GM18951 (cell line): Measurements from ENCODE around the gene TMEM233.

Experiments used
- POLR2A ChIP-seq: IDR thresholded peaks from 4 replicates; pipeline ENCODE4 v1.6.1; 2011; ENCODE audit warnings: mild to moderate bottlenecking; ENCODE audit not compliant: insufficient read length, insufficient read depth; ENCODE audit errors: extremely low read depth
- in situ Hi-C: fragments of 300-500 bp; cut with MboI; formaldehyde crosslinking; loops from one replicate; pipeline ENCODE4 v1.12.0; 2022; ENCODE audit warnings: low sequenced_read_pairs, mixed read lengths, inconsistent platforms; ENCODE audit not compliant: unreplicated experiment

TMEM233 gene

DNA sequence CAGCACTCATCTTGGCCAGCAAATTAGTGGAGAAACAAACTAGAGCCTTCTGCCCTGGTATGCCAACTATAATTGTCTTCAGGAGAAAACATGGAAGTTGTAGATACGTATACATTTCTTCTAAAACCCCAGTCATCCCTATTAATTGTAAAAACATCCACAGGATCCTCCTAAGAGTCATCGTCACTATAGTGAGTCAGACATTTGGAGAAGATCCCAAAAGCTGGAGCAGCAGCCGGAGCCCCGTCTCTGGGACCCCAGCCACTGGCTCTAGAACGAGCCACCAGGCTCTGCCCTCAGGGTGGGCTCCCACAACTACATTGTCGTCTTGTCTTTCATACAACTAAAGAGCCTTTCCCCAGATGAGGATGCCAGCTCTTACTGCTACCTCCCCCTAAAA lies 89.8 kb downstream of the TMEM233 start:
- TF ChIP-seq POLR2A = no peak
- in situ Hi-C loops = no loop called here

- TF ChIP-seq POLR2A = no peak
- in situ Hi-C loops = no loop called here
Observed at GRCh38 chr12:119683816-119684215, 90.2 kb downstream of the TMEM233 start.

DNA sequence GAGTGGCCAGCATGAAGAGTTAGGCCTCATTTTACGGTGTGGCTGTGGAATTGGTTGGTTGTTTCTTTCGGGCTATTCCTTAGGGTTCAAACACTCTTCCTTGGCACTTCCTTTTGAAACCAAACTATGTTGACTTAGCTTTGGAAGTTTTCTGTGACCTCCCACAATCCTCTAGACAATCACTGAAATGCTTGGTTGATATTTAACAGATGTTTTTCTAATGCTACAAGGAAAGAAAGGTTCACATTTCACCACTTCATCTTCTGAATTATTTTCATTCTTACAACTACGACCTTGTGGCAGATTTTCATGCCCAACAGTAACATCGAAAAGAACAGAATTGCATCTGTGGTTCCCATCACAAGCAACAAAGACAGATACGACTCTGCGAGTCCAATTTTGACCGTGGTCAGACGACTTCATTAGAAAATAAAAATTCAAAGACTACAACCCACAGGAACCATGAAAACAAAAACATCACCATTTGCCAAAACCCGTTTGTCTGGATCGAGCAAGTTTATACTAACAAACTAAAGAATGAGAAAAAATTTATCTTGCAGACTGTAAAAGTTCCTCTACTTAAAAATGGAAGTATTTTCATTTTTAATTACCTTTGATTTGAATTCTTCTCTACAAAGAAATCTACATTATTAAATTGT lies 91.3 kb downstream of the TMEM233 start:
- TF ChIP-seq POLR2A = no peak
- in situ Hi-C loops = no loop called here

- in situ Hi-C loops = no loop called here
- TF ChIP-seq POLR2A = no peak
Observed at GRCh38 chr12:119685375-119685774, 91.8 kb downstream of the TMEM233 start.

DNA sequence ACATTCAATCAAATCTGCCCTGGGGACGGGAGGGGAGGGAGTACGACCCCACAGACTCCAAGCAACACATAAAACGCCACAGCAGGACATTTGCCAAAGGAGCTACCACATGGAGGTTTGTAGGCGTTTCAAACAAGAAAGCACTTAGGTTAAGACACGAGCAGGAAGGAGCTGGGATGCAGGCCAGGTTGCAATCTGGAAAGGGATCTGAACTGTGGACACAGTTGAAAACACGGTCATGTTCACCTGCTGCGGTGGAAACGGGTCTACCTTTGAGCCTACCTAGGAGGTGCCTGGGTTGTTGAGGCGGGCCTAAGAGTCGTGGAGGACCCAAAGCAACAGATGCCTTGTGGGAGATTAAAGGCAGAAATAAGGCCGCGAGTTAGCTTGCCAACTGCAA lies 92.8 kb downstream of the TMEM233 start:
- in situ Hi-C loops = no loop called here
- TF ChIP-seq POLR2A = no peak

GRCh38 chr12:119686776-119687175 lies 93.2 kb downstream of the TMEM233 start:
- no peak for TF ChIP-seq POLR2A
- in situ Hi-C loops = no loop called here

DNA sequence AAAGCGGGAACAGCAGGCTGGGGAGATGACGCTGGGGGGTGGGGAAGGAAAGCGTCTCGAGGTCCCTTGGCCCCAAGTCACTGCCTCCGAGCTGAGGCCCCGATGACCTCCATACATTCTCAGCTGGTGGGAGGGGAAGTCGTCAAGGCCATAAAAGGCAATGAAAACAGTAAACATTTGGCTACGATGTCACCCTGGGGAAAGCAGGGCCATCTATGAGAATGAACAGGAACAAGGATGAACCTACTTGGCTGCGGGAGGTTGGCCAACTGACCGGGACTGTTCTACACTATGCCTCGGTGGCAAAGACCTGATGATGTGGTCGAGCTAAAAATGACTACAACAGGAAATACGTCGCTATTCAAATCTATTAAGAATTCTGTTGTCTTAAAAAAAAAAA lies 93.8 kb downstream of the TMEM233 start:
- TF ChIP-seq POLR2A = no peak
- in situ Hi-C loops = no loop called here

GRCh38 chr12:119687879-119688278 lies 94.3 kb downstream of the TMEM233 start:
- in situ Hi-C loops = no loop called here
- no peak for TF ChIP-seq POLR2A

- in situ Hi-C loops = no loop called here
- no peak for TF ChIP-seq POLR2A
Observed at GRCh38 chr12:119689935-119690500, 96.4 kb downstream of the TMEM233 start.

DNA sequence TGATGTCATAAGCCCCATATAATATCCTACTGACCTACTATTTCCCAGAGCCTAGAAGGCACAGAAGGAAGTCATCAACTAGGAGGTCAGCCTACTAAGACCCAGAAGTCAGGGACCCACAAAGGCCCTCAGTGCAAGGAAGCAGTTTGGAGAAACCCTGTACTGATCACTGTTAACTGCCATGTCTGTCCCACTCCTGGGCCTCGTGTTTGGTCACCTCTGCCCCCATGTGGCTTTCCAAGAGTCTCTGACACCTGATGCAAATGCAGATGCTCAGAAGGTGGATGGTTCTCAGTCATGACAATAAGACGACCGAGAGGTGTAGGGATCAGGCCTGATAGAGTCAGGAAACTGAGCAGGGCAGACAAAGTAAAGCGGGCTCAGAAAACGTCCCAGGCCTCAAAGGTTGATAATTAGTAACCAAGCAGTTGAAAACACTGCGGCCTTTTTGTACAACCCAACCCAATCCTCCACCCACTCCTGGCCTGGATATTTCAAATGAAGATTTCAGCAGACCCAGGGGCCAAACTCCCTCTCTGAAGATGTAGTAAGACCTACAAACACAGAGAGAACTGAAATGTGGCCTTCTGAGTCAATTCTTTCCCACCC lies 97.7 kb downstream of the TMEM233 start:
- TF ChIP-seq POLR2A = no peak
- in situ Hi-C loops = no loop called here

DNA sequence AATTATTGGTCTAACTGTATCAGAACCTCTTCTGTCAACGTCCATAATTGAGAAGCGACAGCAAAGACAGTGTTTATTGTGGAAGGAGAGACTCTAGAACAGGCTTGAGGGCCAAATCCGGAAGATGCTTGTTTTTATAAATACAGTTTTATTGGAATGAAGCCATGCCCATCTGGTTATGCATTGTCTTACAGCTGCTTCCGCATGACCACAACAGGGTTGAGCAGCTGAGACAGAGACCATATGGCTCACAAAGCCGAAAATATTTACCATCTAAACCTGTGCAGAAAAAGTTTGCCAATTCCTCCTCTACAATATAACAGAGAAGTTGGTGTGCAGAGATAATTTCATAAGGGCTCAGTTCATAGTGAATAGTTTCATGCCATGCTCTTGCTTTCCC lies 98.8 kb downstream of the TMEM233 start:
- no peak for TF ChIP-seq POLR2A
- in situ Hi-C loops = no loop called here
